GM19023 (cell line): ENCODE data around the gene GMCL2.

Source experiments
- ATAC-seq: cut with Tn5 transposase; IDR thresholded peaks from one replicate; pipeline ENCODE4 v1.9.1; 2021; ENCODE audit warnings: mild to moderate bottlenecking, moderate library complexity; ENCODE audit not compliant: unreplicated experiment

GMCL2 gene

DNA sequence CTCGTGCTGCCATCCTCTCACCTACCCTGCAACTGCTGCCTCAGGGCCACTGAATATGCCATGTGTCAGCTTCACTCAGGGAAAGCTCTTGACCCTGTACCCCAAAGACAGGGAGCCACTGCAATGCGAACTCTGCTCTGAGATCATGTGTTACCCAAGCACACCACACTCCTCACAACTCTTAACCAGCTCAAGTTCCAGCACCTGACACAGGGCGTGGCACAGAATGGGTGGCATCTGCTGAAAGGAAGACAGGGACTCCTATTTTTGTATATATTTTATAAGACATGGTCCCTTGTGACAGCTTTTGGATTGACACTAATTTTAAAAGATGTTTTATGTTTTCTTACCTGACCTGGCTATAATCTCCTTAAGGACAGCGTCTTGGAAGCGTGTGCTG lies 34.7 kb upstream of the GMCL2 start:
- no peak for ATAC-seq

DNA sequence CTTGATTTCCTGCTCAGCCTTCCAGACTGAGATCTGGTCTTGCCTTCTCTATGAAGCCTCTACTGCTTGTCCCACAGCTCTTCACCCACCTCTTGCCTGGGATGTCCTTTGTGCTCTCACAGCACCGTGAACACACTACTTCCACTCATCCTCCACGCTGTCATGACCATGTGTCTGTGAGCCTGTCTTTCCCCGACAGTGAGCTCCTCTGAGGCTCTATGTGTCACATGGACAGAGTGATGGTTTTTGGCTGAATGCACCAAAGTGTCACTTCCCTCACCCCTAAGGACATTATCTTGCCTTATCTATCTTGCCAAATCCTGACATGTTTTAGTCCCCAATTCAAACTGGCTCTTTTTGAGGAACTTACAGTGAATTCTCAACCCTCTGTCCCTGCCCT lies 34.1 kb upstream of the GMCL2 start:
- no peak for ATAC-seq

DNA sequence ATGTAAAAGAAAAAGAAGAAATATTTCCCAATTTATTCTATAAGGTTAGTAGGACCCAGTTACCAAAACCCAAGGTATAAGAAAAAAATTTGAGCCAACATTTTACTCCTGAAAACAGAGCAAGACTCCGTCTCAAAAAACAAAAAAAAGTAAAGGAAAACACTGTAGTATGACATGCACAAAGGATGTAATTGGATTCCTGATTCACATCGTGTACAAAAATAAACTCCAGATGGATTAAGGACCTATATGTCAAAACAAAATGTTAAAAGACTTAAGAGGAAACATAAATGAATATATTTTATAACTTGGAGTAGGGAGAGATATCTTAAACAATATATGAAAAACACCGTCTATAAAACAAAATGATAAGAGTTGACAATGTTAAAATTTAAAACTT lies 31.7 kb upstream of the GMCL2 start:
- ATAC-seq, result no peak

DNA sequence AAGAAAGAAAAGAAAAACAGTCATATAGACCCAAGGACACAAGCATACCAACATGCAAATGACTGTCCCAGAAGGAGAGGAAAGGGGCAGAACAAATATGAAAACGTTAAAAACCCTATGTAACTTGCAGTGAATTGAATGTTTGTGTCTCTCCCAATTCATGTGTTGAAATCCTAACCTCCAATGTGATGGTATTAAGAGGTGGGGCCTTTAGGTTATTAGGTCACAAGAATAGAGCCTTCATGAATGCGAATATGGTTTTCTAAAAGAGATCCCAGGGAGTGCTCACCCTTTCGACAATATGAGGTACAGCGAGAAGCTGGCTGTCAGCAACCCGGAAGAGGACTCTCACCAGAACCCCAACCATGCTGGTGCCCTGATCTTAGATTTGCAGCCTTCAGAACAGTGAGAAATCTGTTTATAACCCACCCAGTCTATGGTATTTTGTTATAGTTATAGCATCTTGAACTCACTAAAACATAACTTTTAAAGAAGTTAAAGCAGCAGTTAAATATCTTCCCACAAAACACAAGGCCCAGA lies 31.1 kb upstream of the GMCL2 start:
- no peak for ATAC-seq

DNA sequence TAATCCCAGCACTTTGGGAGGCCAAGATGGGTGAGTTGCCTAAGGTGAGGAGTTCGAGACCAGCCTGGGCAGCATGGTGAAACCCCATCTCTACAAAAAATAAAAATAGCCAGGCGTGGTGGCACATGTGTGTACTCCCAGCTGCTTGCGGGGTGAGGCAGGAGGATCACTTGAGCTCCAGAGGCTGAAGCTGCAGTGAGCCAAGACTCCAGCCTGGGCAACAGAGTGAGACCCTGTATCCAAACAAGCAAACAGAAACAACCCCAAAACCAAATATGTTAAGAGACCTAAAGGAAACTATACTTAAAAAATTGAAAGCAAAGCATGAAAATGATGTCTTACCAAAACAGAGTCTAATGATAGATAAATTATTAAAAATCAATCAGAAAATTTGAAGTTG lies 29.6 kb upstream of the GMCL2 start:
- no peak for ATAC-seq

DNA sequence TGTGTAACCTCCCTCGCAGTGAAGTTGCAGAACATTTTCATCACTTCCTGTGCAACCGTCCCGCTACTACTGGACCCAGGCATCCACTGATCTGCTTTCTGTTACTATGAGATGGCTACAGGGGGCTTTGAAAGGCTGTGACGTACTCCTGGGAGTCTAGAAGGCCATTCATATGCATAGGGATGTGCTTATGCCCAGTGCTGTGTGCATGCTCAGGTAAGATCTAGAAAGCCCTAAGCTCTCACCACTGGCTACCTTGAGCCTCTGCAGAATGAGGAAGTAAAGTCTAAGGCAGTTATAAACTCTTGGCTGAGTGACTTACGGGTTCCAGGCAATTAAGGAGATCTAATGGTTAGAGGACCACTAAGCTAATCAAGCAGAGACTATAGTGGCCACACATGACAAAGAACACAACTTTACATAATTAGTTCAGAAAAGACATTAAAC lies 28.9 kb upstream of the GMCL2 start:
- ATAC-seq, result no peak

DNA sequence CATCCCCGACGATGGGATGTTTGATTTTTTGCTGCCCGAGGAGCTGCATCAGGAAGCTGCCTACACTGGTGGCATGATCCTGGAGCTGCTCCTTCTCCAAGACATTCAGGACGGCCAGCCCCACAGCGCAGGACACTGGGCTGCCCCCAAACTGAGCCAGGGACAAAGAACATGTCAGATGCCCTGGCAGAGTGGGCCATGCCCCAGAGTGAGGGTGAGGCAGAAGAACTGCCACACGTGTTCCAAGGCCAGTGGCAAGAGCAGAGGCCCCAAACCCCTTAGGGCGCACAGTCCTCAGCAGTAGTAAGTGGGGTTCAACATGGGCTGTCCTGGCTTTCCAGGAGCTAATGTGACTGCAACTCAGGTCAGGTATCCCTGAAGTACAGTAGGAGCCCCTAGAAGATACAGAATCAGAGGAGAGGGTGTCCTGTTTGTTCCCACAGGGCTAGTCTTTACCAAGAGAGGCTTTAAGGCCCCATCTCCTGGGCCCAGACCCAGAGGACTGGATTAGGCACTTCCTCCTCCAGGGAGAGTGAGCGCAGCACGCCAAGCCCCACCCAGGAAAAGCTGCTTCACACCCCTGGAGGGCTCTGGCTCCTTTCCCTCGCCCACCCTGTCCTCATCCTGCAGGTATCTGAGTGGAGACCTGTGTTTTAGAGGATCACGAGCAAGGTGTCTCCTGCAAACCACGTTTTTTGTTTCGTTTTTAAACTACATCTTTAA lies 28.3 kb upstream of the GMCL2 start:
- no peak for ATAC-seq

DNA sequence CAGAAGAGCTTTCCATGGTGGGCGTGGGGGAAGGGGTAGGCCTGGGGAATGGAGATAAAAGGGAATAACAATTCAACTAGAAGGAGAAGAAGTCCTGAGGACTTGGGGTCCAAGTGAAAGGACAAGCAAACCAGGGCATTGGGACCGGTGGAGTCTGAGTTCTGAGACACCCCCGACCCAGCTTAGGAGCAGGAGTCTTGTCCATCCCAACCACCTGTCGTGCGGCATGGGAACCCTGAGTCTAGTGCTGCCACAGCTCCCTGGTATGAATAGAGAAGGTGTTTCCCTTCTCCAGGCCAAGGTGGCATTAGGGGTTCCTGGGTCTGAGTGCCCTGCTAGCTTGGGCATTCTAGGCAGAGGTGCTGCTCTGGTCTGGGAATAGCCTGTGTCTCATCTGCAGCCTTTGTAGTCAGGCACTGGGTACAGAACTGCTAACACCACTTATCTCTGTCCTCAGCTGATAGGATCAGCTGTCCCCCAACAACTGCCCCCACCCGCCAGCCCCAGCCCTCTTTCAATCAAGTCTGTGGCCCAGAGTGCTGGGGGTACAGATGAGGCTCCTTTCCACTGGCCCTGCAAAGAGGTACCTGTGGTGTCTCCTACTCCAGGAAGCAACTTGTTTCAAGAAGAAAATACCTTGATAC lies 27.1 kb upstream of the GMCL2 start:
- ATAC-seq, result no peak

DNA sequence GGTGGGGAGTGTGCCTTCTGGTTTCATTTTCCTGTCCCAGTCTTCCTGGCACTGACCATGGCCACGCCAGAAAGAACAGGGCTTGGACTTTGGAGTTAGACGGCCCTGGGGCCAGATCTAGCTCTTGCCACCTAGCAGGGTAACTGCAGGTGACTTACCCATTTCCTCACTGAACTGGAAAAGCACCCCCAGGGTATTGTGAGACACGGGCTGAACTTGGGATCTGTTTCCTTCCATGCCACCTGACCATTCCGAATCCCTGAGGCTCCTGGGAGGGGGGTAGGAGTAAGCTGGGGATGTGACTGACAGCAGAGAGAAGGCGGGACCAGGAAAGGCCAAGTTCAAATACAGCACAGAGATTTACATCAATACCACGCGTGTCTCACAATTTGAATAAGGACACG lies 26.6 kb upstream of the GMCL2 start:
- no peak for ATAC-seq

DNA sequence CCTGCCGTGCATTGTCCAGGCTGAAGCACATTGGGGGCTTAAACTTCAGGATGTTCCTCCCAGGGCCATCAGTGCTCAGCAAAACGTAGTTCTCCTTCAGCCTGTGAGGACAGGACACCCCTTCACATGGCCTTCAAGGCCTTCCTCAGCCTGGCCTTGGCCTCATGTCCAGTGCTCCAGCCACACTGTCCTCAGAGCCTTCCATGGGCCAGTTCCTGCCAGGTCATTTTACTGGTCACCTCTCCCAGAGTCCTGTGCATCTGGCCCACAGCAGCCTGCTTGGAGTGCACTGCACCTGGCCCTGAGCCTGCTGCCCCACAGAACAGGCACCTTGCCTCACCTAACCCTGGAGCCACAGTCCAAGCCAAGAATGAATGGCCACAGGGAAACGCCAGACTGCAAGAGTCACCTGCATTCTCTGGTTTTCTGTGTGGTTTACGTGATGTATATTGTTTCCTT lies 25.9 kb upstream of the GMCL2 start:
- no peak for ATAC-seq

DNA sequence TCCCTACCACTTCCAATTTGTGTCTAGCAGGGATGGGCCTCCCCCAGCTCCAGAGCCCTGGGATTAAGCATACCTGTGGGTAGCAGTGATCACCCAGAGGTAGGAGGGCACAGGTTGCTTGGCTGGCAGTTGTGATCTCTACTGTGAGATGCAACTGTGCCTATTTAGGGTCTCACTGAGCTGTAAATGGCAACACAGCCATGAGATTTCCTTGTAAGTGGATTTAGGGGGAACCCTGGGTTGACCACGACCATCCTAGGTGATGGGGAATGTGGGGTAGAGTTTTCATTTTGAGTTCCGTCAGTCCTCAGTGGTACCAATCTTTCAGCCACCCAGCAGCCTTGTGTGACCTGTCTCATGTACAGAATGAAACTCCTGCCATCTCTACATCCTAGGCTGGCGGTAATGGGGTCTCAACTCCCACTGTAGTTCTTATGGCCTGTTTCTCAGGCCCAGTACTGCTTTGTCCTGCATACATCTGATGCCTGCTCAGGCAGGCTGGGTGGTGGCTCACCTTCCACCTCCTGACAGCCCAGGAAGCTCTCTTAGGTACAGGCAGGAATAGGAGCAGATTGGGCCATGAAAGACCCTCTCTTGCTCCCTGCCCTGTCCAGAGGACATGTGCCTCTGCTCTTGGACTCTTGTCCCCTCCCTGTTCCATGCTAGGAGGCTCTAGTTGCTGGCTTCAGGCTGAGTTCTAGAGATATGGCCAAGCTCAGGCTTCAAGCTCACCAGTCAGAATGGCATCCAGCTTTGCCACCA lies 25.3 kb upstream of the GMCL2 start:
- ATAC-seq, result no peak

DNA sequence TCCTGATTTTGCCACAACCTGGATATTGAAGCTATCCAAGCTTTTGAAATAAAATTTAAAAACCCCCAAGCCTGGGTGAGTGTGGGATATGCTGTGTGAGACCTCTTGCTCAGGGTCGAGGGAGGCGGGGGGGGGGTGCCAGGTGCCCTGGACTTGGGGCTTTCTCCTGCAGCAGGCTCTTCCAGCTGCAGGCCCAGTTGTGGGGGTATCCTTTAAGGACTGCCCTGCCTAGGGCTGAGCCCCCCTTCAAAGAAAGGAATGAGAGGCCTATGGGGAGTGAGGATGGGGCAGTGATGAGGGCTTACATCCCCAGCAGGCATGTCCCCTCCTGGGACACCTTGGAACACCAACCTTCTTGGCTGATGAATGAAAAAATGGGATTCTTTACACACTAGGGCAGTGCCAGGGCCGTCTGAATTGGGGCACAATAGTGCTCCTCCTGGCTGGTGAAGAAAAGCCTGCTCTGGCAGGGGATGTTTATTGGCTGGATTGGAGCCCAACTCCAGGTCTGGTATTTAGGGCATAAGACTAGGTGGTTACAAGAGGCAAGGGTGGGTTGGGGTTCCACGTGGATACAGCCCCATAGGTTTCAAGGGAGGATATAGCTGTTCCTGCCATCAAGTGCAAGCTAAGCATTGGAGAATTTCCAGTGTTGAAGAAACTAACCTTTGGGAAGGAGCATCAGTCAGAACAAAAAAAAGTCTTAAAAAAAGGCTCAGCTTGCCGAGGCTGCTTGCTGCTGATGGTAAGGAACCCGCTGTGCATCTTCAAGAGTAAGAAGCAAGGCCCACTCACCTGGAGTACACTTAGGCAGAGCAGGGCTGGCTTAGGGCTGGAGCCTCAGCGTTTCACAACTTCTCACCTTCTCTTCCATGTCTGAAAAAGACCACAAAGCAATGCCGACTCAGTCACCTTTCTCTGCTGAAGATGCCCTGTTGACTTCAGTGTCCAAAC lies 24.2 kb upstream of the GMCL2 start:
- no peak for ATAC-seq

DNA sequence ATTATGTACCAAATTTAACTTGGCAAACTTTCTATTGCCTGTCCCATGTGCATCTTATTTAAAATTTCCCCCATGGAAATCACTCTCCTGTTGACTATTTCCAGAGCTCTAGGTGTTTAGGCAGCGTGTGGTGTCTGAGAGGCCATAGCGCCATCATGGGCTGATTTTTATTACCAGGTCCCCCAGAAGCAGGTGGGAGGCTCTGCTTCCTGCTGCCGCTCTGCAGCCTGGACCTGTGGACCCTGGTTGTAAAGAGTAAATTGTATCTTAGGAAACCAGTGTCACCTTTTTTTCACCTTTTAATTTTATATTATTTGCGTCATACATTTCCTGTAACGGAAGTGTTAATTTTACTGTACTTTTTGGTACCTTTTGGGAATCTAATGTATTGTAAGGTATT lies 23.5 kb upstream of the GMCL2 start:
- ATAC-seq, result no peak

DNA sequence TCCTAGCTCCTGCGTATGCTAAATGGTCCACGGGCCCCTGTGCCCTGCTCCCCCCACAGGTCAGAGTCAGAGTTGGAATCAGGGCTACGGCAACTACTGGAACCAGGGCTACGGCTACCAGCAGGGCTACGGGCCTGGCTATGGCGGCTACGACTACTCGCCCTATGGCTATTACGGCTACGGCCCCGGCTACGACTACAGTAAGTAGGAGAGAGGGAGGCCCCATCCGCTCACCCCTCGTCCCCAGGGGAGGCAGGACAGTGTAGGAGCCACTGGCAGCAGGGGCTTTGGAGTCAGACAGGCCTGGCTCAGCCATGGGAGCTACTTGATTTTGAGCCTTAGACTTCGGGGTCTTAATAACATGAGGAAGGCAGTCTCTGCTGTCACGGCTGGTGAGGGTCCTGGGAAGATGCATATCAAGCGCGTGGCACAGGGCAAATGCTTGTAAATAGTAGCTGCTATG lies 22.9 kb upstream of the GMCL2 start:
- no peak for ATAC-seq

DNA sequence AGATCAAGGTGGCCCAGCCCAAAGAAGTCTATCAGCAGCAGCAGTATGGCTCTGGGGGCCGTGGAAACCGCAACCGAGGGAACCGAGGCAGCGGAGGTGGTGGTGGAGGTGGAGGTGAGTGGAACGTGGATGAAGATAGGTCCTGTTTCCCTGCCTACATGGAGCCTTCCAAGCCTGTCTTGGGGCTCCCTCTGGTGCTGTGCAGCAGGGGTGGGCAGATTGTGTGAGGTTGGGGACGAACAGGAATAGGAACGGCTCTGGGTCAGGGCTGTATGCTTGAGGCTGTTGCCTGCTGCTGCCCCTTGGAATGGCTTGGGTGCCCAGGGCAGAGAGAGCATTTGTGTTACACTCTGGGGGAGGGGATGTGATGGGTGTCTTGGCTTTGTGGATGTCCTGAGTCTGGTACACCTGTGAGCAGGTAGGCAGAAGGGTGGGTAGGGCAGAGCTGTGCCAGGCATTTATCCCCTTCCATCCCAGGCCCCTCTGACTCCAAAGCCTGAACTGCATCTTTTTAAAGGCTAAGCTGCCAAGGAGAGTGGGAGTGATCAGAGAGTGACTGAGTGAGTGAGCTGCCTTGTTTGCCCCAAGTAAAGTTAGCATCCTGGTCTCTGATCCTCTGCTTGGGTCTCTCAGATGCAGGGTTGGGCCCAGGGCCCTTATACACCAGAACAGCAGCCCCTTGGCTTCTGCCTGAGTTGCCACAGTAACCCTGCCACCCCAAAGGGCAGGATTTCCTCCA lies 22.3 kb upstream of the GMCL2 start:
- ATAC-seq, result no peak

DNA sequence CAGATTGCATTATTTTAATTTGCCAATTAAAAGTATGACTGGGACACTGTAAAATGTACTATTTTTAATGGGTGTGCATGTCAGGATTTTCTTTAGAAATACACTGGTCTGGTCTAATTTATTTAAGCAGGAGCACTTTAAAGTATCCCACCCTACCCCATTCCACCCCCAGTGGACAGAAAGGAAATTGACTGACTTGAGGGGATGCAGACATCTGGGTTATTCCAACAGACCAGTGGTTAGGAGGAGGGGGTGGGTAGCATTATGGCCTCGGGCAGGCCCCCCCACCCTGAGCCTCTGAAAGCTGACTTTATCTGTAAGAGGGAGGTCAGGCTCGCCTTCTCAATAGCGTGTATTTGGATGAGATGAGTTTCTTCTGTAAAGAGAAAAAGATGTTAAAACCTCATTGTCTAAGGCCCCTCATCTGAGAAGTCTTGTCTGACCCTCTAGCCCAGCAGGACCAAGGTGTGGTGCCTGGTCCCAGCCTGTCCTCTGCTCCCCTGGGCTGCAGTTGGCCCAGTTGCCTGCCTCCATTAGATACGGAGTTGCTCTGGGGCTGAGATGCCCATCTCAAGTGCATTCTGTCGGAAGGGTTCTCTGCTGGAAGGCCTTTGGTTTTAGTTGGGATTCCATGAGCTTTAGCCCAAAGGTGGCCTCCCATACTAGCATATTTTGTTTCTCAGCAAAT lies 21.5 kb upstream of the GMCL2 start:
- ATAC-seq, result no peak

DNA sequence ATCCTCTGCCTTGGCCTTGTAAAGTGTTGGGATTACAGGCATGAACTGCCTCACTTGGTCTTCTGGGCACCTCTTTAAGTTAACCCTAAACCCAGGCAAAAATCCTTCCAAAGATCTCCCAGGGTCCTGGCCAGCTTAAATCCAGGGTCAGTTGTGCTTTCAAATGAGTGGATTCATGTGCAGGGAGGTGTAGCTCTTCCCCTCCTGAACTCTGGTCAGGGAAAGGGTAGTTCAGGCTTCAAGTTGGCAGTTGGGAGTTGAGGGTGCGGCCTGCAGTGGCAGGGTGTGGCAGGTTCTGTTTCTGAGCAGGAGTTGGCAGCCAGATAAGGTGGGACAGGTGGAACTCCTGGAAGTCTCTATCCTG lies 20.7 kb upstream of the GMCL2 start:
- no peak for ATAC-seq

DNA sequence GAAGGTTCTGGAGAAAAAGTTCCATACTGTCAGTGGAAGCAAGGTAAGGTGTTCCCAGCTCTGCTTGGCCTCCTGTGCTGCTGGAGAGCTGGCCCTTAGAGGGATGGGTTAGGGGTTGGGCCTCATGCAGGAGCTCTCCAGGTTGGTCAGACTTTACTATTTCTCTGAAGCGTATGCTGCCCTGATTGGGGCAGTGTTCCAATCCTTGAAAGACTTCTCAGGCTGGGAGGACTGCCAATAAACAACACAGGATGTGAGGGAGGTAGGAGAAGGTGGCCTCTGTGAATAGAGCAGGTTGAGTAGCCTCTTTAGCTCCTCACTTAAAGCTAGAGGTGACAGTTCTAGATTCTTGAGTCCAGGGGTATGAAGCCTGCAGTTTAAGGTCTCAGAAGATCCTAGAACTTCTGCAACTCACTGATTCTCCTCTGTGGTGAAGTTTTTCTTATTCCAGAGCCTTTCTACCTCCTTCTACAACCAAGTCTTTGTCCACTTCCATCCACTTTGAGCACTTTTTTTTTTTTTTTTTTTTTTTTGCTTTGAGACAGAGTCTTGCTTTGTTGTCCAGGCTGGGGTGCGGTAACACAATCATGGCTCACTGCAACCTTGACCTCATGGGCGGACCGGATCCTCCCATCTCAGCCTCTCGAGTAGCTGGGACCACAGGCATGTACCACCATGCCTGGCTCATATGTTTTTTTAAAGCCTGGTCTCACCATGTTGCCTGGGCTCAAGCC lies 20.2 kb upstream of the GMCL2 start:
- no peak for ATAC-seq
